ENCODE results near the gene ENPP3. TPM values are rescaled to one million over a fixed set of nuclear protein-coding genes. Genes with fewer than 3 reads are reported as not detected.

The ENPP3 gene
- polyA plus RNA-seq, 1 experiment = not detected

DNA sequence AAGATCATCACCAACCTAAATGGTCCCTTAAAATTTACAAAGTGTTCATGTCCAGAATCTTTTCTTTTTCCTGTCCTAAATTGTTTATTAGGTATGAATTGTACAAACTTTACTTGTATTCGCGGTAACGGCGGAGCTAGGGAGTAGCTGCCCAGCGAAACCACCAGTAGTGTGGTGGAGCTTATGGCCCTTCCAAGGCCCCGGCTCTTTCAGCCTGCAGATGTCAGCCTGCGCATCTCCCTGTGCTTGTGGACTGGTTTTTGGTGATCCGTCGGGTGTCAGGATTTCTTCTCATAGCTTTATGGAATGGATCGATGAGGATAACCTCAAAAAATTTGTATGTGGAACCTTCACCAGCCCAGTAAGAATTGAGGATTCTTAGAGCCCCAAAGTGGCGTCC lies 143.5 kb downstream of the ENPP3 start:
- Histone ChIP-seq H3K4me3 (ENCODE audit: low read depth, low read length) (no peak overlapping the region), H3K27me3 (ENCODE audit: control insufficient read depth, insufficient read depth, low read length) (no peaks in the 10 kb centered on the region), H3K36me3 (ENCODE audit: control insufficient read depth, insufficient read depth, low read length) (no peaks in the 10 kb centered on the region)
- no peak for DNase-seq (ENCODE audit: low read depth)
- CTCF ChIA-PET = interaction anchor here (0.8 to 1.1 kb wide), 2 partner anchors 14 to 49 kb away, joined by 3 read pairs; no protein-coding TSS in a partner anchor
- TF ChIP-seq, protein P1, sequence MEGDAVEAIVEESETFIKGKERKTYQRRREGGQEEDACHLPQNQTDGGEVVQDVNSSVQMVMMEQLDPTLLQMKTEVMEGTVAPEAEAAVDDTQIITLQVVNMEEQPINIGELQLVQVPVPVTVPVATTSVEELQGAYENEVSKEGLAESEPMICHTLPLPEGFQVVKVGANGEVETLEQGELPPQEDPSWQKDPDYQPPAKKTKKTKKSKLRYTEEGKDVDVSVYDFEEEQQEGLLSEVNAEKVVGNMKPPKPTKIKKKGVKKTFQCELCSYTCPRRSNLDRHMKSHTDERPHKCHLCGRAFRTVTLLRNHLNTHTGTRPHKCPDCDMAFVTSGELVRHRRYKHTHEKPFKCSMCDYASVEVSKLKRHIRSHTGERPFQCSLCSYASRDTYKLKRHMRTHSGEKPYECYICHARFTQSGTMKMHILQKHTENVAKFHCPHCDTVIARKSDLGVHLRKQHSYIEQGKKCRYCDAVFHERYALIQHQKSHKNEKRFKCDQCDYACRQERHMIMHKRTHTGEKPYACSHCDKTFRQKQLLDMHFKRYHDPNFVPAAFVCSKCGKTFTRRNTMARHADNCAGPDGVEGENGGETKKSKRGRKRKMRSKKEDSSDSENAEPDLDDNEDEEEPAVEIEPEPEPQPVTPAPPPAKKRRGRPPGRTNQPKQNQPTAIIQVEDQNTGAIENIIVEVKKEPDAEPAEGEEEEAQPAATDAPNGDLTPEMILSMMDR (IDR thresholded peaks at IDR 0.05; ENCODE audit: insufficient read depth, low read depth, low read length) = no peak
- POLR2A ChIA-PET = no interaction called here

GRCh38 chr6:131781687-131782086 lies 144.6 kb downstream of the ENPP3 start:
- CTCF ChIA-PET = interaction anchor here (1.1 to 1.9 kb wide), 3 partner anchors 9 to 128 kb away, joined by 3 to 6 read pairs (median 3); no protein-coding TSS in a partner anchor
- Histone ChIP-seq H3K27me3 (ENCODE audit: control insufficient read depth, insufficient read depth, low read length) (no peaks in the 10 kb centered on the region), H3K4me3 (ENCODE audit: low read depth, low read length) (no peak overlapping the region), H3K36me3 (ENCODE audit: control insufficient read depth, insufficient read depth, low read length) (no peaks in the 10 kb centered on the region)
- TF ChIP-seq, protein P1 (IDR thresholded peaks at IDR 0.05; ENCODE audit: insufficient read depth, low read depth, low read length) = no peak
- no peak for DNase-seq (ENCODE audit: low read depth)
- POLR2A ChIA-PET = interaction anchor here (0.6 kb wide), 1 partner anchor 170 kb away, joined by 6 read pairs; the partner anchor contains the start of gene CCN2

GRCh38 chr6:131782764-131783163 lies 145.7 kb downstream of the ENPP3 start:
- H3K36me3 ChIP-seq (ENCODE audit: control insufficient read depth, insufficient read depth, low read length) = no peaks in the 10 kb centered on the region
- TF ChIP-seq, protein P1 (IDR thresholded peaks at IDR 0.05; ENCODE audit: insufficient read depth, low read depth, low read length) = no peak
- H3K4me3 ChIP-seq (ENCODE audit: low read depth, low read length) = no peak overlapping the region
- ChIA-PET CTCF (interaction anchor here (1.9 kb wide), 1 partner anchor 127 kb away, joined by 6 read pairs; no protein-coding TSS in a partner anchor), POLR2A (interaction anchor here (0.6 kb wide), 1 partner anchor 71 kb away, joined by 6 read pairs; no protein-coding TSS in a partner anchor)
- H3K27me3 ChIP-seq (ENCODE audit: control insufficient read depth, insufficient read depth, low read length) = no peaks in the 10 kb centered on the region
- no peak for DNase-seq (ENCODE audit: low read depth)

GRCh38 chr6:131784561-131784960 lies 147.5 kb downstream of the ENPP3 start:
- TF ChIP-seq, protein P1 (IDR thresholded peaks at IDR 0.05; ENCODE audit: insufficient read depth, low read depth, low read length) = no peak
- ChIA-PET POLR2A (no interaction called here), CTCF (interaction anchor here (0.6 to 1.0 kb wide), 2 partner anchors 16 to 89 kb away, joined by 3 to 4 read pairs; no protein-coding TSS in a partner anchor)
- Histone ChIP-seq H3K4me3 (ENCODE audit: low read depth, low read length) (no peak overlapping the region), H3K27me3 (ENCODE audit: control insufficient read depth, insufficient read depth, low read length) (no peaks in the 10 kb centered on the region), H3K36me3 (ENCODE audit: control insufficient read depth, insufficient read depth, low read length) (no peaks in the 10 kb centered on the region)
- no peak for DNase-seq (ENCODE audit: low read depth)

- H3K36me3 ChIP-seq (ENCODE audit: control insufficient read depth, insufficient read depth, low read length) = no peaks in the 10 kb centered on the region
- DNase-seq (ENCODE audit: low read depth) = no peak
- CTCF ChIA-PET = no interaction called here
- no peak overlapping the region for H3K4me3 ChIP-seq (ENCODE audit: low read depth, low read length)
- TF ChIP-seq, protein P1 (IDR thresholded peaks at IDR 0.05; ENCODE audit: insufficient read depth, low read depth, low read length) = no peak
- H3K27me3 ChIP-seq (ENCODE audit: control insufficient read depth, insufficient read depth, low read length) = no peaks in the 10 kb centered on the region
- POLR2A ChIA-PET = no interaction called here
These were observed 150.0 kb downstream of the ENPP3 start for GRCh38 chr6:131787079-131787478.
